GM23338 (cell line): ENCODE measurements around the gene OBSL1.

ENCODE experiments used
- CTCF ChIP-seq, 2 experiments: fragments of 200-600 bp in 1 of 2; sonication (generic) in 1 of 2; conservative IDR thresholded peaks; 2 replicates each; pipeline versions ENCODE4 v1.5.1 to v1.6.1; 2016 to 2017; ENCODE audit warnings: antibody characterized with exemption in 2 of 2, low read depth in 2 of 2, mild to moderate bottlenecking in 2 of 2, moderate library complexity in 1 of 2
- EZH2 ChIP-seq: fragments of 200-600 bp; sonication (generic); IDR thresholded peaks from one replicate; pipeline ENCODE4 v1.8.0; 2017; ENCODE audit warnings: antibody characterized with exemption, mild to moderate bottlenecking, low read depth; ENCODE audit not compliant: unreplicated experiment
- POLR2AphosphoS5 ChIP-seq: IDR thresholded peaks from 2 replicates; pipeline ENCODE4 v1.6.1; 2016; ENCODE audit warnings: antibody characterized with exemption, low read depth
- REST ChIP-seq: IDR thresholded peaks from one replicate; pipeline ENCODE4 v1.6.1; 2018; ENCODE audit warnings: antibody characterized with exemption; ENCODE audit not compliant: unreplicated experiment

DNA sequence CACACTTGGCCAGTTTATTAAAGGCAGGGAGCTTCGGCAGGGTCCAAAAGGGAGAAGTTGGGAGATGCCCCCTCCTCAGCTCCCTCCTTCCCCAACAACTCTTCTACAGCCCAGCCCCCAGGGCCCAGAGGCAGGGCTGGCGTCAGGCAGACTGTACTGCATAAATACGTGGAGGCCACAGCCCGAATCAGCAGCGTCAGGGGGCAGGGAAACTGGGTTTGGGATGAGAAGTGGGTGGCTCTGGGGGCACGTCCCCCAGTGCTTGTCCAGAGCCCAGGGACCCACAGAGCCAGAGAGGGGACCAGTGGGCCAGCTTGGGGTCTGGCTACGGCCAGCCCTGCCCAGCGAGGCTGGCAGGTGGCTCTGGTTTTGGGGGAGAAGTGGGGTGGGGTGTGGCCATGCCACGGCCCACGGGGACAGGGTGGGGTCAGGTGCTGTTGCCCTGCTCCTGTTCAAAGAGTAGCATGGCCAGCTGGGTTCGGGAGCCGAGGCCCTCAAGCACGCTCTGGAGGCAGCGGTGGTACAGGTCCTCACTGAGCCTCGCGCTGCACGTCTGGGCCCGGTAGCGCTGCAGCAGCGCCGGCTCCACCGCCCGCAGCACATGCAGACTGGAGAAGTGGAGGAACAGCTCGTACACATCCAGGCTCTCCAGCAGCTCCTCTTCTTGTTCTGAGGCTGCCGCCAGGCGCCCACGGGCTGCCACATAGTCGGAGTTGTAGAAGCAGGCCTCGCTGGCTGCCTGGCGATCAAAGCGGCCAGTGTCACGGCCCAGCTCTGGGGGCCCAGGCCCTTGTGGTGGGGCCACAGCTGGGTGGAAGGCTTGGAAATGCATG, 32.2 kb downstream of the OBSL1 start:
- TF ChIP-seq CTCF (conservative IDR thresholded peaks at IDR 0.05; ENCODE audit: low read depth in 2 of 2) (no peak), POLR2AphosphoS5 (no peak), REST (no peak), EZH2 (no peak)
